Stimulated activated CD8-positive, alpha-beta memory T cell treated with anti-CD3 and anti-CD28 coated beads, Interleukin-15, amount 100 ng/mL, for 24 hours (primary cell): ENCODE measurements around the gene SLC32A1.

Source experiments
- DNase-seq: peaks from one replicate; pipeline ENCODE4 v3.0.0-alpha.2; 2020; ENCODE audit warnings: low read depth

SLC32A1 gene

GRCh38 chr20:38723848-38724625, at the start of gene SLC32A1:
Gene SLC32A1 (plus strand): TSS chr20:38724486. CDS start chr20:38724725, 239 bp downstream.
- no peak for DNase-seq

- no peak for DNase-seq
Observed at GRCh38 chr20:38674765-38675133, 49.5 kb upstream of the SLC32A1 start.

GRCh38 chr20:38676576-38676975, 47.7 kb upstream of the SLC32A1 start:
- DNase-seq, result no peak

- no peak for DNase-seq
Observed at GRCh38 chr20:38680500-38681306, 43.6 kb upstream of the SLC32A1 start.

- DNase-seq, result no peak
Observed at GRCh38 chr20:38685271-38685670, 39.0 kb upstream of the SLC32A1 start.

GRCh38 chr20:38685853-38686473, 38.3 kb upstream of the SLC32A1 start:
- no peak for DNase-seq

GRCh38 chr20:38692436-38693411, 31.6 kb upstream of the SLC32A1 start:
- DNase-seq, result no peak

GRCh38 chr20:38697306-38697705, 27.0 kb upstream of the SLC32A1 start:
- DNase-seq, result no peak

- DNase-seq, result no peak
Observed at GRCh38 chr20:38698541-38698940, 25.7 kb upstream of the SLC32A1 start.

GRCh38 chr20:38700141-38700540, 24.1 kb upstream of the SLC32A1 start:
- DNase-seq, result no peak

- DNase-seq, result no peak
Observed at GRCh38 chr20:38700926-38701325, 23.4 kb upstream of the SLC32A1 start.

GRCh38 chr20:38703526-38703925, 20.8 kb upstream of the SLC32A1 start:
- no peak for DNase-seq

- DNase-seq, result no peak
Observed at GRCh38 chr20:38704136-38704535, 20.1 kb upstream of the SLC32A1 start.

GRCh38 chr20:38706509-38706908, 17.8 kb upstream of the SLC32A1 start:
- DNase-seq, result no peak

- no peak for DNase-seq
Observed at GRCh38 chr20:38714308-38714707, 10.0 kb upstream of the SLC32A1 start.

GRCh38 chr20:38715646-38716045, 8.6 kb upstream of the SLC32A1 start:
- no peak for DNase-seq

GRCh38 chr20:38722683-38723016, 1.6 kb upstream of the SLC32A1 start:
- no peak for DNase-seq

- DNase-seq, result no peak
Observed at GRCh38 chr20:38723017-38723847, 1.1 kb upstream of the SLC32A1 start.

GRCh38 chr20:38724626-38725147, 401 bp downstream of the SLC32A1 start:
- no peak for DNase-seq

GRCh38 chr20:38725148-38725901, 1.0 kb downstream of the SLC32A1 start:
- no peak for DNase-seq
